B cell (primary cell): ENCODE data around the gene RNGTT. TPM values are rescaled to one million over a fixed set of nuclear protein-coding genes. Genes with fewer than 3 reads are reported as not detected.

Source experiments
- ATAC-seq: fragments of 200-7000 bp; cut with Tn5 transposase; one replicate; pipeline ENCODE4 v1.10.0; 2021; ENCODE audit warnings: low read depth, mild to moderate bottlenecking, moderate number of reproducible peaks, moderate library complexity
- CTCF ChIA-PET: fragments of 350-600 bp; sonication (Branson Sonifier 250); formaldehyde crosslinking; loops from one replicate; lab custom pipeline; 2021; ENCODE audit warnings: antibody characterized with exemption, inconsistent platforms; lab: Charles Lee
- POLR2A ChIA-PET: fragments of 350-600 bp; sonication (Branson Sonifier 250); formaldehyde crosslinking; loops from one replicate; lab custom pipeline; 2021; ENCODE audit warnings: antibody characterized with exemption; lab: Charles Lee
- DNase-seq: peaks from one replicate; pipeline ENCODE4 v3.0.0; 2013
- H2AFZ ChIP-seq: 2 replicates; pipeline ENCODE4 v1.6.1; 2012; ENCODE audit warnings: mild to moderate bottlenecking, low read depth, low read length; ENCODE audit not compliant: insufficient read depth, poor library complexity, severe bottlenecking
- H3K27ac ChIP-seq, 2 donors: 1 replicate in 1 of 2; 2 replicates in 1 of 2; pipeline ENCODE4 v1.5.1; 2012 to 2013; ENCODE audit warnings: low read length in 2 of 2, mild to moderate bottlenecking in 2 of 2, moderate library complexity in 1 of 2
- H3K27me3 ChIP-seq, 4 experiments: fragments of 200-600 bp in 1 of 4; sonication (generic) in 1 of 4; replicated peaks in 1 of 4; 1 replicate in 2 of 4; 2 replicates in 2 of 4; pipeline versions ENCODE4 v1.6.1 to v1.7.0; 2013 to 2016; ENCODE audit warnings: low read length in 3 of 4, mild to moderate bottlenecking in 2 of 4, mixed read lengths in 1 of 4, moderate library complexity in 1 of 4; ENCODE audit not compliant: insufficient read depth in 4 of 4, control insufficient read depth in 3 of 4; ENCODE audit errors: control extremely low read depth in 1 of 4
- H3K36me3 ChIP-seq, 2 experiments: replicated peaks in 1 of 2; 1 replicate in 1 of 2; 2 replicates in 1 of 2; pipeline versions ENCODE4 v1.6.1 to v1.7.1; 2013; ENCODE audit warnings: low read length in 1 of 2; ENCODE audit not compliant: insufficient read depth in 2 of 2, control insufficient read depth in 1 of 2; ENCODE audit errors: control extremely low read depth in 1 of 2, extremely low read depth in 1 of 2
- H3K4me1 ChIP-seq, 2 donors: fragments of 200-600 bp in 1 of 2; sonication (generic) in 1 of 2; 1 replicate in 1 of 2; 2 replicates in 1 of 2; pipeline versions ENCODE4 v1.5.1 to v1.6.1; 2013 to 2017; ENCODE audit warnings: low read length in 2 of 2; ENCODE audit not compliant: control insufficient read depth in 2 of 2, insufficient read depth in 2 of 2
- H3K4me2 ChIP-seq: replicated peaks from 2 replicates; pipeline ENCODE3; 2012; ENCODE audit warnings: mild to moderate bottlenecking, low read depth, low read length; ENCODE audit not compliant: poor library complexity, severe bottlenecking
- H3K4me3 ChIP-seq, 5 experiments: fragments of 200-600 bp in 1 of 5; sonication (generic) in 1 of 5; 1 replicate in 3 of 5; 2 replicates in 2 of 5; pipeline versions ENCODE4 v1.5.1 to v1.7.0; 2011 to 2016; ENCODE audit warnings: low read length in 4 of 5, mild to moderate bottlenecking in 4 of 5, low read depth in 2 of 5, control low read depth in 1 of 5, moderate library complexity in 1 of 5; ENCODE audit not compliant: insufficient read depth in 1 of 5; ENCODE audit errors: control extremely low read depth in 1 of 5, extremely low read depth in 1 of 5
- H3K79me2 ChIP-seq: fragments of 200-600 bp; sonication (generic); one replicate; pipeline ENCODE4 v1.6.0; 2016; ENCODE audit warnings: low read length; ENCODE audit not compliant: control insufficient read depth, insufficient read depth
- H3K9ac ChIP-seq: fragments of 200-600 bp; sonication (generic); 2 replicates; pipeline ENCODE4 v1.6.1; 2017; ENCODE audit warnings: mild to moderate bottlenecking, low read length, moderate library complexity
- H3K9me3 ChIP-seq, 3 donors: one replicate each; pipeline versions ENCODE4 v1.6.1 to v1.7.1; 2013; ENCODE audit warnings: low read length in 2 of 3; ENCODE audit not compliant: control insufficient read depth in 2 of 3, insufficient read depth in 1 of 3; ENCODE audit errors: control extremely low read depth in 1 of 3
- H4K20me1 ChIP-seq: 2 replicates; pipeline ENCODE4 v1.6.0; 2012; ENCODE audit warnings: mild to moderate bottlenecking, low read length; ENCODE audit not compliant: insufficient read depth, control insufficient read depth, poor library complexity, severe bottlenecking
- H3K27ac Mint-ChIP-seq: one replicate; pipeline ENCODE4 v1.8.0; 2021; ENCODE audit warnings: mixed read lengths
- H3K27me3 Mint-ChIP-seq: one replicate; pipeline ENCODE4 v1.8.0; 2021; ENCODE audit warnings: mixed read lengths
- H3K4me1 Mint-ChIP-seq: one replicate; pipeline ENCODE4 v1.8.0; 2021; ENCODE audit warnings: mixed read lengths
- H3K4me3 Mint-ChIP-seq: one replicate; pipeline ENCODE4 v1.8.0; 2021; ENCODE audit warnings: mixed read lengths
- H3K9me3 Mint-ChIP-seq: one replicate; pipeline ENCODE4 v1.8.0; 2022; ENCODE audit warnings: mixed read lengths; ENCODE audit not compliant: insufficient read depth
- CTCF ChIP-seq: fragments of 200-600 bp; IDR thresholded peaks from one replicate; pipeline ENCODE4 v1.8.0; 2022; ENCODE audit warnings: antibody characterized with exemption, mild to moderate bottlenecking
- EZH2 ChIP-seq: IDR thresholded peaks from 2 replicates; pipeline ENCODE4 v1.6.1; 2012; ENCODE audit warnings: borderline replicate concordance, low read depth, mild to moderate bottlenecking, moderate library complexity, low read length; ENCODE audit not compliant: insufficient read depth, poor library complexity, severe bottlenecking
- WGBS: methylation state at CpG from one replicate; pipeline ENCODE4 v1.1.5; 2013; ENCODE audit warnings: missing lambda C conversion rate; ENCODE audit not compliant: insufficient coverage; 5-methylcytosine and 5-hydroxymethylcytosine counted together
- intact Hi-C: fragments of 100-400 bp; cut with micrococcal nuclease; formaldehyde crosslinking; loops from one replicate; pipeline ENCODE4 v1.10.0; 2022
- polyA plus RNA-seq: library from polyadenylated mRNA; depleted of rRNA; stranded (reverse); fragments of >200 nt; gene quantifications from 2 replicates; pipeline ENCODE4 v1.2.3, GENCODE V29; 2012
- total RNA-seq, 2 donors: library from RNA; stranded (reverse); fragments of 120-200 nt in 1 of 2; gene quantifications; 1 replicate in 1 of 2; 2 replicates in 1 of 2; pipeline versions ENCODE4 v1.2.3 to v1.2.4, GENCODE V29; 2013 to 2022

Gene RNGTT
- total and polyA plus RNA-seq, 2 donors (not counting 1 experiment from before 2014, with no cell fraction given) = 10.8 to 29.1 TPM

DNA sequence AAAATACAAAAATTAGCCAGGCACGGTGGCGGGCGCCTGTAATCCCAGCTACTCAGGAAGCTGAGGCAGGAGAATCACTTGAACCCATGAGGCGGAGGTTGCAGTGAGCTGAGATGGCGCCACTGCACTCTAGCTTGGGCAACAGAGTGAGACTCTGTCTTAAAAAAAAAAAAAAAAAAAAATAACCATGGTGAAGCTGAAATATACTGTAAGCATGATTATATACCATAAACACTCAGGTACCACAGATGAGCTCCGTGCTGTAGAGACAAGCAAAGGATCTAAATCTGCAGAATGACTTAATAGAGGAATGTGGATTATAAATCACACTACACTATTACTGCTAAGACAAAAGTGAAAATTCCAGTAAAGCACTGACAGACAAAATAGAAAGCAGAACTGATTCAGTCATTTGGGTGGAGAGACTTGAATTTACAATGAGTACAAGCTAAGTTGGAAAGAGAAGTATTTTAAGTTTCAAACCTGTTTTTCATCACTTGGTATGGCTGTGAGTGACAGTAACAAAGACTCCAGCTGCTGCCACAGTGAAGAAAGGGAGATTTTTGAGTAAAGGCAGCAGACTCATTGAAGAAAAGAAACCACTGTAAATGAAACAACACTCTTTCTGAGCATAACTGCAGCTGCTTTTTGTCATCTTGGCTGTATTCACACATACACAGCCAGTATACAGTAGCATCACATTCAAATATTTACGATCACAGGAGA, 322.1 kb downstream of the RNGTT start:
- Histone ChIP-seq H3K36me3 (no peaks in the 10 kb centered on the region), H3K27me3 (no peaks in the 10 kb centered on the region), H2AFZ (peak overlapping the region; percentile 1), H3K4me3 (peak overlapping the region in 3 of 5 experiments; percentile 12 to 25 (median 23)), H4K20me1 (no peaks in the 10 kb centered on the region), H3K9ac (peak overlapping the region; percentile 39), H3K27ac (peak overlapping the region in 1 of 2 donors; percentile 79), H3K4me2 (peak overlapping the region; percentile 52), H3K79me2 (no peaks in the 10 kb centered on the region), H3K4me1 (peaks cover 14 to 24% of the 10 kb centered on the region in 2 donors), H3K9me3 (no peaks in the 10 kb centered on the region)
- intact Hi-C loops = no loop called here
- no CpG with 5 or more reads among the region's 7 CpGs for WGBS
- POLR2A ChIA-PET = interaction anchor here (0.7 kb wide), 1 partner anchor 17 kb away, joined by 6 read pairs; no protein-coding TSS in a partner anchor
- ATAC-seq (peak; percentile 56), DNase-seq (peak; percentile 60)
- TF ChIP-seq EZH2 = no peak
- TF ChIP-seq CTCF = no peak
- peaks cover 40% of the 10 kb centered on the region for H3K4me1 Mint-ChIP-seq
- no peaks in the 10 kb centered on the region for H3K27me3 Mint-ChIP-seq
- CTCF ChIA-PET = interaction anchor here (3.3 kb wide), 1 partner anchor 11 kb away, joined by 11 read pairs; no protein-coding TSS in a partner anchor
- H3K27ac Mint-ChIP-seq = peak overlapping the region; percentile 46
- peak overlapping the region; percentile 13 for H3K4me3 Mint-ChIP-seq
- H3K9me3 Mint-ChIP-seq = no peaks in the 10 kb centered on the region
